HG03139 (cell line): ENCODE results near the gene SLC7A6.

Experiments
- ATAC-seq: cut with Tn5 transposase; IDR thresholded peaks from one replicate; pipeline ENCODE4 v1.9.1; 2021; ENCODE audit not compliant: unreplicated experiment

The SLC7A6 gene

DNA sequence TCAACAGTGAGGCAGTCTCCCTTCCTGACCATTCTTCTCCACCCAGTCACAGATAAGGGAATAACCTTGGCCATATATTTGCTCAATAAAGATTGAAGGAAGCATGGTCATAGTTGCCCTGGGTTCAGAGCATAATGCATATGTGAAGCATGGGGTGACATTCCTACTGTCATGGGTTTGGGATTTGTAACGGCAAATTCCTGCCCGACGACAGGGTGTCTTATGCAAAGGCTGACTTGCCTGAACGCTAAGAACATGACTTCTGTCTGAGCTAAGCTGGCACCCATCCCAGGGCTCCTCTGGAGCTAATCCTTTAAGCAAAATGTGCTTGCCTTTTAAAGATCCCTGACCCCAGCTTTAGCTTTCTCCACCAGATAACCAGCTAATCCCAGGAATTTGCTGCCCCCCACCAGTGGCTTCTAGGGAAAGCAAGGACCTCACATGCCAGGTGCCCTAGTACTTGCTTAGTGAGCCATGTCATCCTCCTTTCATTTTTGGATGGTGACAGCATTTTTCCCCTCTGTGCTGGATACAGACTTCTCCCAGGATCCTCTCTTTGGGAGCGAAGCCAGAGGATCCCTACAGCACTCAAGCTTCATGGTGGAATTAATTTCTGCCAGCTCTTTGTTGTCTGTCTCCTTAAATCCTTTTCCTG, 34.7 kb downstream of the SLC7A6 start:
- ATAC-seq: no peak

DNA sequence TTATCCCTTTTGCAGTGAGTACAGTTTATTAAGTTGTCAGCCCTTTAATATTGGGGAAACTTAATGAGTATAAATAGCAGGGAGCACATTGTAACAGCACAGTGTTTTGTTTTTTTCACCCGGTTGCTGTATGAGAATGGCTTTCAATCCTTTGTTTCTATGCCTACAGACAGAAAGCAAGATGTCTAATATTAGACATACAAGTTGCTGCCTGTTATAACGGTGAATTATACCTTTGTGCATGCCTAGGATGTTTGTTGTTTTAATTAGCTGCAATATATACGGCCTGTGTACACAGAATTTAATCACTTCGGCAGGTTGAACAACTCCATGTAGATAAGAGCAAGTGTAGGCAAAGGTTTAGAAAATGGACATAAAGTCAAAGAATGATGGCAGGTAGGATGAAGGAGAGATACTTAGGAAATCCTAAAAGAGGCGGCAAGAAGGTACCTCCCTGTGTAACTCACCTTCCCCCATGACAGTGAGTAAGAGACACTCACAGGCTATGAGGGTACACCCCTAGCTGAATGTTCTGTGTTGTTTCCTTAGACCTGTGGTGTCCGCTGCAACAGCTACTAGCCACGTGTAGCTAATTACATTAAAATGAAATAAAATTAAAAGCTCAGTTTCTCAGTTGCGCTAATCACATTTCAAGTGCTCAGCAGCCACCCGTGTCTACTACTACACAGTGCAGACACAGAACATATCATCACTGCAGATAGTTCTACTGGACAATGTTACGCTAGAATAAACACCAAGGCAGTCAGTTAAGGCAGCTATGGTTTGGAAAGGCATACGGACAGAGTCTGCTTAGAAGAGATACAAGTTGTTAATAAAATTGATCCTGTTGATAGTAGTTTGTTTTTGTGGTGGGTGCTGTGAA, 35.5 kb downstream of the SLC7A6 start:
- ATAC-seq: no peak

DNA sequence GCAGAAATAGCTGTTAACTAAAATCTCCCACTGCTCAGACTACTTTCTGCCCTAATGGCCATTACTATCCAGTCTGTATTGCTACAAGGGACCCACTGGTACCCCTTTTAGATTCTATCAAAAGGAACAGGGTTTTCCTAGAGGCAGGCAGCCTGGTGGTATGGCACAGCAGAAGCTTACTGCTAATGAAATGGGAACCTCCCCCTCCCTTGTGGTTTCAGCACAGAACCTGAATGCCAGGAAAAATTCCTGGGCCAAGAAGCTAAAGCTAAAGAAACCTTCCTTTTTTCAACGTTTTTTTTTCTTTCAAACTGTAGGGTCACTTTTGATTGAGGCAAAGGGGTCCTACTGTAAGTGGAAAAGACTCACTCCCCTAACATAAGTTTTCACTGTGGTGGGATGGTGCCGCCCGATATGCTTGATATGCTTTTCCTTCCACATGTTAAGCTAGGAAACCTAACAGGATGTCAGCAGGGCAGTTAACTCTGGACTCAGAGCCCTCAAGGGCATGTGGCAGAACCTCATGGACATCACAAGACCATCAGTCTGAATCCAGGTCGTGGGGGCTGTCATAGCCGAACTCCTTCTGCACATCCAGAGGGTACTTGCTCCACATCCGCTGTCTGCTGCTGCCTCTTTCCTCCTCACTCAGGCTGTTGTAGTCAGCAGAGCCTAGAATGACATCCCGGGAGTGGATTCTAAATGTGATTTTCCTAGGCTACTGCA, 36.6 kb downstream of the SLC7A6 start:
- no peak for ATAC-seq

DNA sequence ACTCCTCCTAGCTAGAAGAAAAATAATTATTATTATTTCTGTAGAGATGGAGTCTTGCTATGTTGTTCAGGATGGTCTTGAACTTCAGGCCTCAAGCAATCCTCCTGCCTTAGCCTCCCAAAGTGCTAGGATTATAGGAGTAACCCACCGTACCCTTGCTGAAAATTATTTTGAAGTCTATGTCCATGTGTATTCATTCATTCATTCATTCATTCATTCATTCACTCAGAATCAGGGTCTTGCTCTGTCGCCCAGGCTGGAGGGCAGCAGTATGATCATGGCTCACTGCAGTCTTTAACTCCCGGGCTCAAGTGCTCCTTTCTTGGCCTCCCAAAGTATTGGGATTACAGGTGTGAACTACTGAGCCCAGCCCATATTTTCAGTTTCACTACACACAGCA, 42.3 kb downstream of the SLC7A6 start:
- ATAC-seq: no peak

DNA sequence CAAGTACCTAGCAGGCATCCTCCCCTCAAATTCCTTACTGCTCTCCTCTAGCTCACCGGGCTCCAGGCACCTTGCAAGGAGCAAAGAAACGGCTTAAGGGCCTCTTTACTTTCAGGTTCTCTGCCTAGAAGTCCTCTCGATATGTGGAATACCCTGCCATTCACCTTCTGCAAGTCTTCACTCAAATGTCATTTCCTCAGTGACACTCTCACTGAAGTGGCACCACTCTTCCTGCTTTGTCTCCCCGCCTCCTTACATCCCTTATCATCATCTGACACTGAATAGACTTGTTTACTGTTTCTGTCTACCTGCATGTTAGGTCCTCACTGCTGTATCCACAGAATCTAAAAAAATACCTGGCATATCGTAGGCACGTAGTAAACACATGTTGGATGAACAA, 45.5 kb downstream of the SLC7A6 start:
- ATAC-seq: no peak

DNA sequence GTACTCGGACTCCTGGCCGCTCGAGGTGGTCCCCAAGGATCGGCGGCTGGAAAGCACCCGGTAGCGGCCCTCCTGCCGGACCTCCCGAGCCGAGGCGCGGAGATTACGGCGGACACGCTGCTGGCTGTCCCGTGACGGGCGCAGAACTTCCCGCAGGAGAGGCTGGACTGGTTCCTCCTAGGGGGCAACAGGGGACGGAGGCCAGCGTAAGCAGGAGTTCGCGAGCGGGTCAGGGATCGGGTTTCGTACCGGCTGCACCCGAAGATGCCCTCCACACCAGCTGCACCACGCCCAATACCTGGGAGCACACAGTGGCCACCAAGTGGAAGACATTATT, 46.1 kb downstream of the SLC7A6 start:
- peak; percentile 29 for ATAC-seq

DNA sequence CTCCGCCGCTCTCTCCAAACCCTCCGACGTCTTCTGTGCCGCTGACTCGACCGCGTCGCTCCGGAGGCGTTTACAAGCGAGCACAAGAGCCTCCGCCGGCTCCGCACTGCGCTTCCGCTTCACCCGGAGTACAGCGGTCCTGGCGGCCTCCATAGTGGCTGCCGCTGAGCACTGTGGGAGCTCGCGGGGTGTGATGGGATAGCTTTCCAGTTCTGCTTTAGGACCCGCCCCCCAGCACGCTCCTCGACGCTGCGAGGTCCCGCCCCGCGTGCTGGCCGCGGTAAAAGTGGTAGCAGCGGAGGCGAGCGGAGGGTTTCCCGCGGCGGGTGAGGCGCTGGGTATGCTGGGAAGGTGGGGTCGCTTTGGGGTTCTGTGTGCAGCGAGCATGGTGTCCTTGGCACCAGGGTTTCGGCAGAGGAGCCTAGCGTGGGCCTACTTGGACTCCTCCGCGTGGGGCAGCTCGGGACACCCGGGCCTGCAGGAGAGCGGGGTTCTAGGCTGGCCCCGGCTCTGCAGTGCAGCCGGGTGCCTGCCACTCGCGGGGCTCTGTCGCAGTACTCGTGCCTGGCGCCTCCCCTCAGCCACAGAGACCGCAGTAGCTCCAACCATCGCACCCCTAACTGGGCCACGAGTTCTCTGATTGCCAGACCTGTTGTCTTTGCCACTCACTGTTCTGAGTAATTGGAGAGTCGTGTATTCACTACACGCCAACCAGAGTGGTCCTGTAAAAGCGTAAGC, 46.6 kb downstream of the SLC7A6 start, which contains the start of the genes PRMT7 and SLC7A6OS:
TSS of gene PRMT7 (plus strand) at position 246 of the 738 bp plus-strand sequence. CDS start 4,961 bp downstream, outside the sequence.
TSS of gene SLC7A6OS (minus strand) at position 173 of the 738 bp plus-strand sequence. CDS start at position 153, 20 bp downstream.
- peak; percentile 92 for ATAC-seq

DNA sequence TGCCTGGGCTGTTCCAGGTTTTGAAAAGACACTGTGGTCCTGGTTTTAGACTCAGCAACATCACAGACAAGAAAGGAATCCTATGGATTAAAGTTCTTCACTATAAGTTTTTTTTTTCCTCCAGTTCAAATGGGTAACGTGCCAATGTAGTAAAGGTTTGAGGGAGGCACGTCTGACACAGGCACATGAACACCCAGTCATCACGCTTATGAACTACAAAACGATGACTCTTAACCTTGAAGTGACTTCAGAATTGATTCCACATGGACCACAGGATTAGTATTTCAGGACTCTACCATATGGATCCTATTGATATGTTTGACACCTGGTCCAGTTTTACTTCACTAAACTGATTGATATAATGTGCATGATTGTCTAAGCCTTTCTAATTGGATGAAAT, 48.8 kb downstream of the SLC7A6 start:
- ATAC-seq: no peak

DNA sequence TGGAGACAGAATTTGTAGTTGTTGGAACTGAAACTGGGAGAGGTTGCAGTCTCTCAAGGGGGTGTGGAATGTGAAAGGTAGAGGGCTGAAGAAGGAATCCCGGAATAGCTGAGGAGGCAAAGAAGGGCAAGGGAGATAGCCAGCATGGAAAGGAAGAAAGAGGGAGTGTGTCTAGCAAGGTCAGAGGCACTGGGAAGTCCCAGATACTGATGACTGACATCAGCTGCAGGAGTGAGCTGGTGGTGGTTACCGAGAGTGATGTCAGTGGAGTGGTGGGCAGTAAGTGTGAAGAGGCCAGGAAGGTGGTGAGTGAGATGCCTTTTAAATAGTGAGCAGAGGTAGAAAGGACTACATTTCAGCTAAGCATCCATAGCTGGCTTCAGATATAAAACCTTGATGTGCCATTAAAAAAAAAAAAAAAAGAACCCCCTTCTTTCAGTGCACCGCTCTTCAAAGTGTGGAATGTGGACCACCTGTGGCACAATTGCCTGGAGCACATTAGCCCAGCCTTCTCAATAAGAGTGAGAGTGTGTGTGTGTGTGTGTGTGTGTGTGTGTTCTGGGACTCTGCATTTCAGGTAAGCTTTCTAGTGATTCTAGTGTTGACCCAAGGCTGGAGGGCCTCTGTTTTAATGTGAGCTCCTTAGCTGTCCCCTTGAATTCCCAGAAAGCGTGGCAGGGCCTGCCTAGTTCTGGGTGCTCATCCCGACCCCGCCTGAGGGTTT, 55.0 kb downstream of the SLC7A6 start:
- ATAC-seq: no peak

DNA sequence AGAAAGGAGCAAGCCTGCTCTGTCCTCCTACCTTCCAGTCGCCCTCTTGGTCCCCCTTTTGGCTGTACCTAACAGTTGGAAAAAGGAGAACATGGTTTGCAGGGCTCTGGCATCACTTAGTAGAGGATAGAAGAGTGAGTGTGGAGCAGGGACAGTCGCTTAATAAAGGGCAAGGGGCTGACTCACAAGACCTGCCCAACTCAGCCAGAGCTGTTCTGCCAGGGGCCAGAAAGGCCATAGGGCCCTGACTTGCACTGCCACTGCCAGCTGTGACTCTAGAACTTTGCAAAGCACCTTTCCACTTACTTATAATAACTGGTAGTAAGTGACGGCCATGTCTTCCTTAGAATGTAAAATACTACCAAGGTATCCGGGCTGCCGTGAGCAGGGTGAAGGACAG, 60.0 kb downstream of the SLC7A6 start:
- ATAC-seq: no peak

DNA sequence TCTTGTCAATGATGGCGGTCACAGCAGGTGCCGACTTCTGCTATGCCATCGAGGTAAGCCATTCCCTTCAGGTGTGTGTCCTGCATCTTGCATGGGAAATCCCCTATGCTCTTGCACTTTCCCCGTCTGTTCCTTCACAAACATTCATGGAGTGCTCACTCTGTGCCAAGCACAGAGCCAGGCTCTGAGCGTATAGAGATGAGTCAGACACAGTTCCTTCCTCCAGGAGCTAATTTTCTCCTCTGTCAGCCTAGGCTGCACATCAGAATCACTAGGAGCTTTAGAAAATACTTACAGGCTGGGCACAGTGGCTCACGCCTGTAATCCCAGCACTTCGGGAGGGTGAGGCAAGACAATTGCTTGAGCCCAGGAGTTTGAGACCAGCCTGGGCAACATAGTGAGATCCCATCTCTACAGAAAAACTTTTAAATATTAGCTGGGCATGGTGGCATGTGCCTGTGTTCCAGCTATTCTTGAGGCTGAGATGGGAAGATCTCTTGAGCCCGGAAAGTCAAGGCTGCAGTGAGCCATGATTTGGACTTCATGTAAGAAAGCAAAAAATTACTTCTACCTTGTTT, 60.5 kb downstream of the SLC7A6 start:
- no peak for ATAC-seq

DNA sequence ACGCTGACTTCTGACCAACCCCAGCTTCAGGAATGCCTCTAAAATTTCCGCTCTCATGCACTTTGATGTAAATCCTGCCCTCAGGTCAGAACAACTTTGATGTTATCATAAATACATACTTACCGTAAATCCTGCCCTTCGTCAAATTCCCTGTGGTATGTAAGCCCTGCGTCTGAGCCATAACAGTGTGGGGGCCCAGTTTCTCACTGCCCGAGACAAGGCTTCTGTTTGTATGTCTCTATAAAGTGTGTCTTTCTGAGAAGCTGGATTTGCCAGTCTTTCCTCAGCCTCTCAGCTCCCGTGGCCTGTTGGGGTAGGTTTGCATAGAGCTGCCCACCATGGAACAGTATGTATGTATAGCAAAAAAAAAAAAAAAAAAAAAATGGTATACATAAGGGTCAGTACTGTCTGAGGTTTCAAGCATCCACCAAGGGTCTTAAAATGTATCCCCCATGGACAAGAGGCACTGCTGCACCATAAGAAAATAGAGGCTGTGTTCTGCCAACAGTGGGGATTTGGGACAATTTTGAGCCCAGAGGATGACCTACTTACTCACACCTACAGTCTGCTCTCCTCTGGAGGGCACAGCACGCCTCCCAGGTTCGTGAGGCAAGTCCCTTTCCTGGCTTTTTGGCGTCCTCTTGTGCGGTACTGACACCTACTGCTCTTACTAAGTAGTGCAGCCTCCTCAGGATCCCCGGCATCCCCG, 64.0 kb downstream of the SLC7A6 start:
- ATAC-seq: peak; percentile 63

DNA sequence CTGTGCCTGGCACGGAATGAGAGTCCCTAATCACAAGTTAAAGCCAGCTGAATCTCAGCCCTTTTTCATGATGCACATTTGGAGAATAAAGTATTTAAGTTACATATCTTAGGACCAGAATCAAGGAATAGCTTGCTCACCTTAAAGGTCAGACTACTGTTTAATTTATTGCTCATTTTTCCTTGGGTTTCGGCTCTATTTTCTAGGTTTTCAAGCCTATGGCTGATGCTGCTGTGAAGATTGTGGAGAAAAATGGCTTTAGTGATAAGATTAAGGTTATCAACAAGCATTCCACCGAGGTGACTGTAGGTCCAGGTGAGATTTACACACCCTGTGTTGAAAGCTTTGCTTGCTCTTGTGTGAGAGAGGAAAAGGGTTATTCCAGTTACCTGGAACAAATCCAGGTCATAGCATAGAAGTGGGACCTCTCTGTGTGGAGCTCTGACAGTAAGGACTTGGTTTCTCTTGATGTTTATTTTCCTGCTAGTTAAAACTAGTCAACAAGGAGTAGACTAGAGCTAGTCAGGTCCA, 64.6 kb downstream of the SLC7A6 start:
- ATAC-seq: no peak

DNA sequence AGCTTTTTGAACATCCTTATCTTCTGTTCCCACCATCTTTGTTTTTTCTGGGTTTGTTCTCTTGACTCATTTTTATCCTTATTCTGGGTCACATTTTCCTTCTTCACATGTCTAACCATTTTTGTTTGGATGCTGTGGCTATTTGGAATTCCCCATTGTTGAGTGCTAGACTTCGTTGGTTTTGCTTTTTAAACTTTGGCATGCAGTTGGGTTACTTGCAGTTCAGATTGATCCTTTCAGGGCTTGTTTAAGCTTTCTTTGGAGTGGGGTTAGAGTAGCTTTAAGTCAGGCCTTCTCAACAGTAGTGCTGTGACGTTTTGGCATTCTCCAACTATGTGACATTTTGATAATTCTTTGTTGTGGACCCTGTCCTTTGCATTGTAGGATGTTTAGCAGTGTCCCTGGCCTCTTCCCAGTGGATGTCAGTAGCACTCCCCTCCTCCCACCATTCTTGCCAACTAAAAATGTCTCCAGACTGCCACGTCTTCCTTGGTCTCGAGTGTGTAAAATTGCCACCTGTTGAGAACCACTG, 67.6 kb downstream of the SLC7A6 start:
- ATAC-seq: no peak

DNA sequence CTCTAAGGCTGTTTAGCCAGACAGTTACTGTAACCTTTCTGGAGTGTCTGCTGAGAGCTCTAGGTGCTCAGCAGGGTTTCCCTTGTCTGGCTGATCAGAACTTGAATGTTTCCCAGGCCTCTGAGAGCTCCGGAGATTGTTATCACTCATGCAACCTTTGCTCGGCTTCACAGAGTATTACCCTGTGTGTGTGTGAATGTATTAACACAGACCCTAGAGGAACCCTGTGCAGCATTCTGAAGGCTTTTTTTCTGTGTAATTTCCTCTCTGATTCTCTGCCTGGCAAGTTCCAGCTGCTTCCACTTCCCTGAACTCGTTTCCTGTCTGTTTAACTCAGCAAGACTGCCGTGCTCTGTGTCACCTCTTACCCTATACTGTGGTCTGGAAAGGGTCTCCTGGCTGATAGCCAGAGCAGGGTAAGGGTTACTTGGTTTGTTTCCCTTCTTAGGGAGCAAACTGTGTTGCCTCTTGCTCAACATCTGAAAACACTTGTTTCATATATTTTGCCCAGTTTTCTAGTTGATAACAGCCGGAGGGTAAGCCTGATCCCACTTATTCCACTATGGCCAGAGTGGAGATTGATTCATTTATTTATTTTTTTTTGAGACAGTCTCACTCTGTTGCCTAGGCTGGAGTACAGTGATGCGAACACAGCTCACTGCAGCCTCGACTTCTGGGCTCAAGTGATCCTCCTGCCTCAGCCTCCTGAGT, 68.2 kb downstream of the SLC7A6 start:
- ATAC-seq: no peak

DNA sequence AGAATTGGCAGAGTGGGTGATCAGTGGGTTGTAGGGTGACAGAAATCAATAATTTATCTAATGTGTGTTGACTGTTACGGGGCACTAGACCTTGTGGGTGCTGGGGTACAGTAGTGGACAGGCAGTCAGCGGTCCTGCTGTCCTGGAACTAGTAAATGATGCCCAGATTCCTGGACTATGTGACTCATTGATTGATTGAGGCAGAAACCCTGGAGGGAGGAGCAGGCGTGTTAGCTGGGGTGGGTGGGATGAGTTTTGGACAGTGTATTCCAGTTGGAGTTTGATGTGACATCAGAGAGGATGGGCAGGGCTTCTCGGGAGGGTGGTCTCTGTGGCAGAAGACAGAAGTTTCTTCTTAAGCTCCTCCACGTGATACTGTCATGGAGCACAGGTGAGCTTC, 70.8 kb downstream of the SLC7A6 start:
- ATAC-seq: no peak

DNA sequence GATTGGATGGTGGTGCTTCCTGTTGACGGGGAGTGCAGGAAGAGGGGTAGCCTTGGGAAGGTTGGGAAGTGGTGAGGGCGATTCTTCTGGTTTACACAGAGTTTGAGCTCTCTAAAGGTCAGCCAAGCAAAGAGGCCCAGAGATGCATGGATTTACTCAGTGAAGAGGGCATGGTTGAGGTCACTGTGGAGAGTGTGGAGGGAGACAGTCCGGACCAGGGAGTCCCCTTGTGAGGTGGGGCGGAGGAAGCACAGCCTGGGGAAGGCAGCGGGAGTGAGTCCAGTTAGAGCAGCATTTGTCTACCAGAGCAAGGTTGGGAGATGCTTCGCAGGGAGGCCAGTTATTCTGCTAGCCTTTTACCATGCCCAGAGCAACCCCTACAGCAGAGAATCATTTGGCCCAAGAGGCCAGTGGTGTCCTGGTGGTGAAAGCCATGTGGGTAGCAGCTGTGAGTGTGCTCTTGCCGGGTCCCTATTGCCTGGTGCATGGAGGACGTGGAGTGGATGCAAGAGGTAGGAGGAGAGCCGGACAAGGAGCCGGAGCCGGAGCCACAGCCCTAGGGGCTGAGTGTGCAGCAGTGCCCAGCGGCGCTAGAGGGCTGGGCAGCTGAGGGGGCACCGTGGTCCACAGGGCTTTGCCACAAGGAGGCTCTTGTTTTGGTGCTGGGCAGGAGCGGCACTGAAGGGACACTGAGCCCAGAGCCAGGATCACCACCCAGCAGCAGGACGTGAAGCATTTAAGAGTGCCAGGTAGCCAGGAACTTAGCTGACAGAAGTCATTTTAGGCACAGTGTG, 74.2 kb downstream of the SLC7A6 start:
- no peak for ATAC-seq
